NCI-H2196 (cell line): Measurements from ENCODE around the gene BRPF3.

Experiments
- DNase-seq: peaks from one replicate; lab custom pipeline; 2025; ENCODE audit not compliant: unreplicated experiment; lab: John Stamatoyannopoulos, UW

Gene BRPF3

DNA sequence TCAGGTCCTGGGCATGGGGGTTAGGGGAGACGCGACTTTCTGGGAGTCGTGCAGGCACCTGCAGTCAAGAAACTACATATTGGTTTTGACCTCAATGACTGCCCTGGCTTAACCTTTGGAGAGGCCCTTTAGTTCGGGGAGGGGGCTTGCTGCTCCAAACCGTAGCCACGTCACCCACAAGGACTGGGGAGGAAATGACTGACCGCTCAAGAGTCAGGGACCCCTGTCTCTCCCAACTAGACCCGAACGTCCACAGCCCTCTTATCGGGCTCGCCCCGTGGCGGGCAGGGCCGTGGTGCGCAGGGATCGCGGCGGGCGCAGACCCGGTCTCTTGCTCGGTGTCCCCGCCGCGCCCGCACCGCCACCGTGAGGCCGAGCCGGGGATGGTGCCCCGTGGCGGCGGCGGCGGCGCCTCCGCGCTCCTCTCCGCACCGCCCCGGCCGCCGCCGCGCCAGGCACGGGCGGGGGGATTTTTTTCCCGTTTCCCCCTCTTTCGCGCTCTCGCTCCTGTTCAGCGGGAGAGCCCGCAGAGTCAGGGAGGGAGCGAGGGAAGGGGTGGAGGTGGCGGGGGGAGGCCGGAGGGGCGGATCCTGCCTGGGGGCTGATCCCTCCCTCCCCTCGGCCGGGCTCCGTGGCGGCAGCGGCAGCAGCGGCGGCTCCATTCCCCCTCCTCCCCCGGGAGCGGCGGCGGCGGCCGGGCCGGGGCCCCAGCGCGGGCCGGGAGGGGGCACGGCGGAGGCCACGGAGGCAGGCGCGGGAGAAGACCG, at the start of gene BRPF3:
Gene BRPF3 (plus strand): TSS at position 632 of the 767 bp plus-strand sequence. CDS start 3,579 bp downstream, outside the sequence.
- peak; percentile 71 for DNase-seq

DNA sequence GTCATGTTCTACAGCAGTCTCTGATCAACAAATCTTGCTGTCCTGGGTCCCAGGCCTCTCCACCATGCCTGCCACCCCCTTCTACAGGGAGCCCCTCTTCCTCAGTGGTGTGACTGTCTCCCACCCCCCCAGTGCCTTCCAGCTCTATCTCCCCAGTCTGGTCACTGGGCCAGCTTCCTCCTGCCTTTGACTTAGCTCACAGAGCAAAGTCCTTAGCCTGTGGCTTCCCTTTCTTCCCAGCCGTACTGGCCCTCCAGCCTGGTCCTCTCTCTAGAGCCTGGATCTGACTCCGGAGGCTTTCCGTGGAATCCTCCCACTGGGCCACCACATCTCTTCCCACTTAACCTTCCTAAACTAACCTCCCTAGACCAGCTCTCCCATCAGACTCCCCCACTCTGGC, 49.2 kb upstream of the BRPF3 start:
- no peak for DNase-seq

DNA sequence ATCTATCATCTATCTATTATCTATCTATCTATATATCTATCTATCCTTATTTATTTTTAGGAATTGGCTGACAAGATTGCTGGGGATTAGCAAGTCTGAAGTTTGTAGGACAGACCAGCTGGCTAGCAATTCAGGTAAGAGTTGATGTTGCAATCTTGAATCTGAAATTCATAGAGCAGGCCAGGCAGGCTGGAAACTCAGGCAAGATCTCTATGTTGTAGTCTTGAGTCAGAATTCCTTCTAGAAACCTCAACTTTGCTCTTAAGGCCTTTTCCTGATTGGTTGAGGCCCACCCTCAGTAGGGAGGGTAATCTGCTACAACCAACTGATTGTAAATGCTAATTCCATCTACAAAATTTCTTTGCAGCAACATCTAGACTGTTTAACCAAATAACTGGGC, 47.1 kb upstream of the BRPF3 start:
- no peak for DNase-seq

DNA sequence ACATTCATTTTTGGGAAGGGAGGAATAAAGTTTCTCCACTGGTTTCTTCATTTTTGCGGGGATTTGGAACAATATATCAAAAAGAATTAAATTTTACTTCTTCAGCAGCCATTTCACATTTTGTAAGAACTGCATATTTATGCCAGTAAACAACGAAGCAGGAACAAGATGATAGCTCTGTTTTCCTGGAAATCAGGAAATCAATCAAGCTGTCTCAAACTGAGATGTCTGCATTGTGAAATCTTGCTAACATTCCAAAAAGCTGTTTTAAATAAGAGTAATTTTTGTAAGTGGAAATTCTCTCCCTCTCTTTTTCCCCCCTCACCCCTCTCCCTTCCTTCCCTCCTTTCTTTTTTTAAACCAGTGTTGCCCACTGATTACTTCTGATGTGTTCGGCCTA, 46.3 kb upstream of the BRPF3 start:
- DNase-seq: no peak

DNA sequence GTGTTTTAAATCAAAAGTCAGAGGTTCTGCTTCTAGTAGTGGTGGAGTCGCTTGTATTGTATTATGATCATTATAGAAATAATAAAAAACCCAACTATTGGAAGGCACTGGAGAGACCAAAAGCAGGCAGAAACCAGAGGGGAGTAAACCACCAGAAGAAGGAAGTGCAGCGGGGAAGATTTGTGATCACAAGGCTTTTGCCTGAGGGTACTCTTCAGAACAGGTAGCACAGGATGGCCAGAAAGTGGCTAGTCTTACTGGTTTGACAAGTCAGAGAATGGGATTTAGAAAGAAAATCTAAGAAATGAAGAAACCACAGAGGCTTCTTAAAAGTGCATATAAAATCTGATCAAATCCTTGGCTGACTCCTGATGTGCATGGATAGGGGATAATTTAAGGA, 42.3 kb upstream of the BRPF3 start:
- peak; percentile 17 for DNase-seq

DNA sequence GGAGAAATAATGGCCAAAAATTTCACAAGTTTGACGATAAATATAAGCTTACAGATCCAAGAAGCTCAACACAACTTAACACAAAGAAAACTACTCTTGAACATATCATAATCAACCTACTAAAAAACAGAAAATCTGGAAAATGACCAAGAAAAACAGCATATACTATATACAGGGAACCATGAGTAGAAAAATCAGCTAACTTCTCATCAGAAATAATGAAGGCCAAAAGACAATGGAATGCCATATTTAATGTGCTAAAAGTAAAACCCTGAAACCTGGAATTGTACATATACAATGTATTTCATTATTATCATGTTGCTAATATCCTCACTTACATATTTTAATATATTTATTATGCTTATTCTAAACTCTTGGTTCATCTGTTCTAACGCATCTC, 40.9 kb upstream of the BRPF3 start:
- no peak for DNase-seq

DNA sequence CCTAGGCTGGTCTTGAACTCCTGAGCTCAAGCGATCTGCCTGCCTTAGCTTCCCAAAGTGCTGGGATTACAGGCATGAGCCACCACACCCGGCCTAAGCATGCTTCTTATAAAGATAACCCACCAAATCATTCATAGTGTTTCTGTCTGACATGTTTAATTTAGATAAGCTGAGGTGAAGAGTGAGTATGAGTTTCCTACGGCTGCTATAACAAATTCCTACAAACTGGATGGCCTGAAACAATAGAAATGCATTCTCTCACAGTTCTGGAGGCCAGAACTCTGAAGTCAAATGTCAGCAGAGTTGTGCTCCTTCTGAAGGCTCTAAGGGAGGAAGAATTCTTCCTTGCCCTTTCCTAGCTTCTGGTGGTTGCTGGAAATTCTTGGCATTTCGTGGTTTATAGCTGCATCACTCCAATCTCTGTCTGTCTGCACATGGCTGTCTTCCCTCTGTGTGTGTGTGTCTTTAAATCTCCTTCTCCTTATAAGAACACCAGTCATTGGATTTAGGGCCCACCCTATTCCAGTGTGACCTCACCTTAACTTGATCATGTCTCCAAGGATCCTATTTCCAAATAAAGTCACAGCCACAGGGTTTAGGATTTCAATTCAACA, 36.3 kb upstream of the BRPF3 start:
- no peak for DNase-seq

DNA sequence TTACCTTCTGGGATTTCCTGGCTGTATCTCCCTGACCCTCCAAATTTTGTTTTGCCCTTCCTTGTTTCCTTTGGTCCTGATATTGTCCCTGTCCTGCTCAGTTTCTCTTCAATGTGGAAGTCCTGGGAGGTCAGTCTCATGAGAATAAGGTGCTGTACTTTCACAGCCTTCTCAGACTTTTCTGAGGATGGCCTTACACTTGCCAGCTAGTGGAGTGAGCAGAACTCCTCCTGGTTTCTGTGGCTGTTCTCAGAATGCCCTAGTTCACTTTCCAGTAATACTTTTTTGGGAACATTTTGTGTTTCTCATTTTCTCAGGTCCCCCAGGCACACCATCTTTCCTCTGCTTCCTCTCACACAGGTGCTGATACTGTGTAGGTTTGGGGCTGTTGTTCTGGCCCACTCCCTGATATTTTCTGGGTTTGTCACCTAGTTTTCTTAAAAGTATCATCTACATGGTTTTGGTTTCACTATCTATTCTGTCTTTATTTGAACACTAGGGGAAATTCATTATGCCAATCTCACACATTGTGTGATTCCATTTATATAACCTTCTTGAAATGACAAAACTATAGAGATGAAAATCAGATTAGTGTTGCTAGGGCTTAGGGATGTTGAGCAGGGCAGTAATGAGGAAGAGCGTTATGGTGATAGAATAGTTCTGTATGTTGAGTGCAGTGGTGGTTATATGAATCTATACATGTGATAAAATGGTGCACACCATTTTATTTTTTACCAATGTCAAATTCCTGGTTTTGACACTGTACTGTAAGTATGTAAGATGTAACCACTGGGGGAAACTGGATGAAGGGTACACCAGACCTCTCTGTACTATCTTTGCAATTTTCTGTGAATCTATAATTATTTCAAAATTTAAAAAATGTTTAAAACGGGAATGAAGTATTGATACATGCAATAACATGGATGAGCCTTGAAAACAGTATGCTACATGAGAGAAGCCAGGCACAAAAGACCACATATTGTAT, 27.2 kb upstream of the BRPF3 start:
- no peak for DNase-seq

DNA sequence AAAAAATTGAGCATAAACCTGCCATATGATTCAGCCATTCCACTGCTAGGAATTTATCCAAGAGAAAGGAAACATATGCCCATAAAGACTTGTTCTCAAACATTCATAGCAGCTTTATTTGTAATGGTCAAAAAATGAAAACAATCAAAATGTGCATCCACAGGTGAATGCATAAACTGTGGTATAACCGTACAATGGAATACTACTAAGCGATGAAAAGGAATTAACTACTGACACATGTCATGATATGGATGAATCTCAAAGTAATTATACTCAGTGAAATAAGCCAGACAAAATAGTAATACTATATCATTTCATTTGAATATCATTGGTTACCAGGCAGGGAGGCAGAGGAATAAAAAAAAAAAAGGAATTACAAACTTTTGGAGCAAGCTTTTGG, 25.8 kb upstream of the BRPF3 start:
- no peak for DNase-seq

DNA sequence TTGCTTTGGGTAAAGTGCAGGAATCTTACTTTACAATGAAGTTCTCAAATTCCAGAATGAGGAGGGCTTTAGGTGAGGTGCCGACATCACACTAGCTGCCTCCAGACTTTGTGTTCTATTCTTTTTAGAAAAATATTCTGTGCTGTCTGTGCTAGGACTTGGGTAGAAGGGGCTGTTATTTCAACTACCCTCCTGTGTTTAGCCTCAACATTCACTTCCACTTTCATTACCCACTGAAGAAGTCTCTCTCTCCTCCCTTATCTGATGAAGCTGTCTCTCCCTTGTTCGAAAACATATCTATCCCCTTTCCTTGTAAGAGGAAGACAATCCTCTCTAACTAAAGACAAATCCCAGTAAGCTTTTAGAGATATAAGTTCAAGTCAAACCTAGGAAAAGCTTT, 25.0 kb upstream of the BRPF3 start:
- DNase-seq: no peak

DNA sequence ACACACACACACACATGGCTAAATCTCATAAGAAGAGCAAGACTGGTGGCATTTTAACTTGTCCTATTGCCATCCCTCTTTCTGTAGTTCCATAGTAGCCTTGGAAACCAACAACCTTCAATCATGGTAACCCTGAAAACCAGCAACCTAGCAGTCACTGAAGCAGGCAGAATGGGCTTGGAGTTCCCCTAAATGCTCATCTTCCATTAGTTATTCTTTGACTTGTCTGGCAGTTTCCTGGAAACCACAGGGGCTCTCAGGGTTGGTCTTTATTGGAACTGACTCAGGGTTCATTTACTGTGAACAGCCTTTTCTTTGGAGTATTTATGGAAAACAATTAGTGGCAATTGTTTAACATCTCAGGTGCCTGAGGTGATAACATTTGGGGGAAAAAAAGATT, 19.4 kb upstream of the BRPF3 start:
- DNase-seq: no peak

DNA sequence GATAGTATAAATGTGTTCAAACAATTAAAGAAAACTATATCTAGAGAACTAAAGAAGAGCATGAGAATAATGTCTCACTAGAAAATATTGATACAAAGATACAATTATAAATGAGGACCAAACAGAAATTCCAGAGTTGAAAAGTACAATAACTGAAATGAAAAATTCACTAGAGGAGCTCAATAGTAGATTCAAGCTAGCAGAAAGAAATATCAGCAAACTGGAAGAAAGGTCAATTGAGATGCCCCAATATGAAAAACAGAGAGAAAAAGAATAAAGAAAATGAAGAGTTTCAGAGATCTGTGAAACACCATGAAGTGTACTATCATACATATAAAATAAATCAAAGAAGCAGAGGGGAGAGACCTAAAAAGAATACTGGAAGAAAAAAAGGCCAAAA, 18.0 kb upstream of the BRPF3 start:
- DNase-seq: no peak

DNA sequence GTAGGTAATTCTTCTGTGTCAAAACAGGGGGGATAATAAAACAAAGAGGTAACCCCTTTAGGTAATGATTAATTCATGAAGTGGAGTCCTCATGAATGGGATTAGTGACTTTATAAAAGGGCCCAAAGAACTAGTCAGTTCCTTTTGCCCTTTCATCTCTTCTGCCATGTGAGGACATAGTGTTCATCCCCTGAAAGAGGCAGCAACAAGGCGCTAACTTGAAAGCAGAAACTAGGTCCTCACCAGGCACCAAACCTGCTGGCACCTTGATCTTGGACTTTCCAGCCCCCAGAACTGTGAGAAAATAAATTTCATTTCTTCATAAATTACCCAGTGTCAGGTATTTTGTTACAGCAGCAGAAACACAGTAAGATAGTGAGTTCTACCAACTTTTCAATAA, 16.4 kb upstream of the BRPF3 start:
- no peak for DNase-seq

DNA sequence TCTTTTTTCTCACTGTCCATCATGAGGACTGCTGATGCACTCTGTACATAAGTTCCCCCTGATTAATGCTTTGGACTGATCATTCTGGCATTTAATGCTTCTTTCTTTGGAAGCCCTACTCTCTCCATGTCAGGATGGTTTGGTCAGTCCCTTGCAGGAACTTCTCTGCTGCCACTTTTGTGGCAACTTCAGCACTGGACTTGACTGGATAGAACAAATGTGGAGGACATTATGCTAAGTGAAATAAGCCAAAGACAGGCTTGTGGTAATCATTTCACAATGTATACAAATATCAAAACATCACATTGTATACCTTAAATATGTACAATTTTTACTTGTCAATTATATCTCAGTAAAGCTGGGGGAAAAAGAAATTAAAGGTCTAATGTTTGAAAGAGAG, 12.2 kb upstream of the BRPF3 start:
- DNase-seq: no peak

DNA sequence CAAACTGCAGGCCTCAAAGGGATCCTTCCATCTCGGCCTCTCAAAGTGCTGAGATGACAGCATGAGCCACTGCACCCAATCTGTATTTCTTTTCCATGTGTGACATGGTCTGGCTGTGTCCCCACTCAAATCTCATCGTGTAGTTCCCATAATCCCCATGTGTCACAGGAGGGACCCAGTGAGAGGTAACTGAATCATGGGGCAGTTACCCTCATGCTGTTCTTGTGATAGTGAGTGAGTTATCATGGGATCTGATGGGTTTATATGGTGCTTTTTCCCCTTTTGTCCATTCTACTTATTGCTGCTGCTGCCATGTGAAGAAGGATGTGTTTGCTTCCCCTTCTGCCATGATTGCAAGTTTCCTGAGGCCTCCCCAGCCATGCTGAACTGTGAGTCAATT, 10.3 kb upstream of the BRPF3 start:
- DNase-seq: no peak

DNA sequence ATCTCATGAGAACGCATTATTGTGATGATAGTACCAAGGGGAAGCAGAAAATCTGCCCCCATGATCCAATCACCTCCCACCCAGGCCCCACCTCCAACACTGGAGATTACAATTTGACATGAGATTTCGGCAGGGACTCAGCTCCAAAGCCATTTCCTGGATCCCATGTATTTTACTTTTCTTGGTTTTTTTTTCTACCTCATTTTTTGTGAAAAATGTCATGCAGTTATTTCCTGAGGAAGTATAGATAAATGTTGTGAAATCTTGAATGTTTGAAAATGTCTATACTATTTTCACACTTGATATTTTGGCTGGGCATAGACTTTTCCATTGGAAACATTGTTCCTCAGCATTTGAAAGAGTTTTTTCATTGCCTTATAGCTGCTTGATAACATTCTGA, 9.1 kb upstream of the BRPF3 start:
- no peak for DNase-seq

DNA sequence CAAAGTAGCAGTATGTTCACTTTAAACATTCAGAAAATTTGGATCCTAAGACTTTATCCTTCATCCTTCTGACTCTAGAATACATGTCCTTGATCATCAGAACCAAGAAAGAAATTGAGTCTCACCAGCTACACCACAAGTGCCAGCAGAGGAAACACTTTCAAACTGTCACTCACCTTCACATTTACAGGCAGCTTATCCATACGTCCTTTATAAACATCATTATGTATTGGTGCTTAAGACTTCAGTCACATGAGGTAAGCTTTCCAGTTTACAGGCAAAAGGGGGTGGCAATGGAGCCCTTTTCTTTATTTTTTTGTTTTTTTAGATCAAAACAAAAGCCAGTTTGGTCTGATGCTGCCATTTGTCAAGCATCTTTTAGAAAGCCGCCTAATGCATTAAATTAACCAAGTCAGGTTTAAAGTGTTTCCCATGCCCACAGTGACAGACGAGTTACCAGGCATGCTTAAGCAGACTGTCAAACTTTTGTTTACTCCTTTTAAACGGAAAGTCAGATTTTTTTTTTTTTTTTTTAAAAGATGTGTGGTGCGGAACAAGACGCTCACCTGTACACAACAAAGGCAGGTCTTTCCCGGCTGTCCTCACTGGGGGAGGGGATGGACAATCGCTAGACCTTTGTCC, 952 bp upstream of the BRPF3 start:
- DNase-seq: no peak

DNA sequence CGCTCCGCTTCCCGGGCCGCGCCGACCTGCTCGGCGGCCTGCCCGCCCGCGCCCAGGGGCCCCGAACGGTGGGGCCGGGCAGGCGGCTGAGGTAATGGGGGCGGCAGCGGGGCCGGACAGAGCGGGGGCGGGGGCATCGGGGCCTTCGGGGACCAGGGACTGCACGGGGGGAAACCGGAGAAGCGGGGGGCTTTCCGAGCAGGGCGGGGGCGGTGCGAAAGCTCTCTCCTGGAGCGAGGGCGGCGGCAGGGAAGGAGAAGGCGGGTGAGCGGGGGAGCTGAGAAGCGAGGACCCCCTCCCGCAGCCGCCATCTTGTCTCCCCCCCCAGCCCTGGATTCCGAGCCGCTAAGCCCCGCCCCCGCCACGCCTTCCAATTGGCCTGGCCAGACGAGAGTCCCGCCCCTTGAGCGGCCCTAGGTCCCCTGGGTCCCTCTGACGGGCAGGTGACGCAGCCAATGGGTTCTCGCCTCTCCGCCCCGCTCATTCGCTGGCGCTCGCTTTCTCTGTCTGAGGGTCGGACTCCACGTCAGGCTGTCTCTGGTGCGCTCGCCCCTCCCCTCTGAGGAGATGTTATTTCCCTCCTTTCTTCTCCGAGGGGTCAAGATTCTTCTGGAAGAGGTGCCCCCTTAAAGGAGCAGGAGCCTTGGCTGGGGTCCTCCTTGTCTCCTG, 470 bp downstream of the BRPF3 start:
- peak; percentile 97 for DNase-seq

DNA sequence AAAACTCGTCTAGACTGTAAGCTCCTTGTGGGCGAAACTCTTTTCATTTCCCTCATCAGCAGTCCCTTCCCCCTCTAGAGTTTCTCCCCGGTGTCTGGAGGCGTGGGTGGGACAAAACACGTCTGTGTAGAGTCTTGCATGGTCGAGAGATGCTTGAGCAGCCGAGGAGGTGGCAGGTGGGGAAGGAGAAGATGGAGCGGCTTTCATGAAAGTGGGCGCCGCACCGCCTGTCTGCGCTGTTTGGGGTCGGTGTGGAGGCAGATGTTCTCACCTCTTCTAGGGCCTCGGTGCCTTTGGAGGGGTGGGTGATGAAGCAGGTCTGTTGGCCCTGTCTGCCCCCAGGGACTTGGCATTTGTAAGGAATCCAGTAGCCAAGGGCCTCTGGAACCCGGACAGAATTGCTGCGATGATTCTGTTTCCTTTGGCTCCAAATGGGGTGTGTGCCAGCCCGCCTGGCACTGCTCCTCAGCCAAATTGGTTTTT, 1.2 kb downstream of the BRPF3 start:
- no peak for DNase-seq

DNA sequence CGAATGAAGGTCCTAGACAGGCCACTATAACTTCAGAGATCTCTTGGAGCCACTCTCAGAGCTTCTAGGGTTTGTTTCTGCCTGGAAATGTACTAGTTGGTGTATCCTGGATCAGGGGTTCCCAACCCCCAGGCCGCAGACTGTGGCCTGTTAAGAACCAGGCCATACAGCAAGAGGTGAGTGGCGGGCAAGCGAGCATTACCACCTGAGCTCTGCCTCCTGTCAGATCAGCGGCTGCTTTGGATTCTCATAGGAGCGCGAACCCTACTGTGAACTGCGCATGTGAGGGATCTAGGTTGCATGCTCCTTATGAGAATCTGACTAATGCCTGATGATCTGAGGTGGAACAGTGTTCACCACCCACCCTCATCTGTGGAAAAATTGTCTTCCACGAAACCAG, 2.4 kb downstream of the BRPF3 start:
- no peak for DNase-seq
